Esophagus squamous epithelium (tissue), 4 donors: ENCODE measurements around the gene KCNJ2.

Experiments
- CTCF ChIP-seq, 6 experiments: fragments of 450-650 bp in 4 of 6; fragments of 200-600 bp in 2 of 6; sonication (generic) in 2 of 6; IDR thresholded peaks; one replicate each; pipeline ENCODE4 v1.5.1; 2016 to 2019; ENCODE audit warnings: antibody characterized with exemption in 6 of 6, mild to moderate bottlenecking in 4 of 6, moderate library complexity in 4 of 6
- POLR2A ChIP-seq, 4 donors: fragments of 450-650 bp; IDR thresholded peaks; one replicate each; pipeline ENCODE4 v1.6.1; 2017; ENCODE audit warnings: antibody characterized with exemption in 4 of 4, mild to moderate bottlenecking in 4 of 4, moderate library complexity in 3 of 4

DNA sequence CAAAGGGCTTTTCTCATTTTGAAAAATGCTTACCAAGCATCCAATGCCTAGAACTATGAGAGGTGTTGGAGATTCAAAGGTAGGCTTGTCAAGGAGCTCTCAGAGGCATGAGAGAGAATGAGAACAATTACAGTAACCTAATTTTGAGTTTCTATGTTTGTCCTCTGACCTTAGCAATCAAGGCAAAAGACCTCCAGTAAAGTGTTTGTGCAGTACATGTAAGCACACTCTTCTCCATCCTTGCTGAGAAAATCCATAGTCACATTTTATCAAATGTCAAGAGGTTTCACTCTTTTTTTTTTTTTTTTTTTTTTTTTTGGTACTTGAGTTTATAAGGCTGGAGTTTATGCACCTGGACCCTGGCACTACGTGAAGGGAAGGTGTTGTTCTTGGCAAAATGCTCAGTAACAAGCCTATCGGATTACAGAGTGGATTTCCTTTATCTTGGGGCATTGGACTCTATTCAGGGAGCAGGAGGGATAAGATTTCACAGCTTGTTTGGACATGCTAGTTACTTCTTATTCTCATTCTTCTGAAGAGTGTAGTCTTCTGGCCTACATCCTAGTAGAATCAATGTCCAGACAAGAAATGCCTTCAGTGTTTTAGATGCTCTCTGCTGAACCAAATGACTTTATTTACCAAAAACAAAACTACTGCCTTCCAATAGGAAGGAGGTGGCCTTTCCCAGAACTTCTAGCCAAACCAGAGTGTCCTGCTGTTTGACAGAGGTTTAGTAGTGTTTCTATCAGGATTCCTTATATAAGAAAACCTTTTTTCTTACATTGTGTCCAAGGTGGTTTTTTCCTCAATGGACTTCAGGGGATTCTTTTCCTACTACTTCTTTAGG is 21.9 kb downstream of the KCNJ2 start:
- no peak for TF ChIP-seq CTCF (IDR thresholded peaks at IDR 0.05)
- no peak for TF ChIP-seq POLR2A (IDR thresholded peaks at IDR 0.05)
